Activated CD8-positive, alpha-beta memory T cell treated with anti-CD3 and anti-CD28 coated beads for 1 hour (primary cell): ENCODE data around the gene MPZL3.
A peak's percentile ranks its signal among the peaks of the same experiment; 100 is the strongest.

Experiments used
- DNase-seq, 2 donors: peaks; one replicate each; pipeline ENCODE4 v3.0.0-alpha.2; 2020; ENCODE audit warnings: low read depth in 1 of 2; ENCODE audit errors: extremely low read depth in 1 of 2

Gene MPZL3

GRCh38 chr11:118233377-118233776 lies 18.8 kb downstream of the MPZL3 start:
- DNase-seq: no peak

GRCh38 chr11:118232659-118233058 lies 19.5 kb downstream of the MPZL3 start:
- no peak for DNase-seq

- DNase-seq: no peak
Measured at GRCh38 chr11:118231461-118231860, 20.7 kb downstream of the MPZL3 start.

GRCh38 chr11:118230088-118230487 lies 22.1 kb downstream of the MPZL3 start:
- DNase-seq: no peak

GRCh38 chr11:118229274-118229847 lies 22.8 kb downstream of the MPZL3 start:
- DNase-seq: no peak

- no peak for DNase-seq
Measured at GRCh38 chr11:118227865-118228785, 24.0 kb downstream of the MPZL3 start.

GRCh38 chr11:118226781-118227180 lies 25.4 kb downstream of the MPZL3 start:
- DNase-seq: no peak

GRCh38 chr11:118226296-118226695 lies 25.9 kb downstream of the MPZL3 start:
- DNase-seq: no peak

- peak in 1 of 2 donors; percentile 32 for DNase-seq
Measured at GRCh38 chr11:118224511-118225188, 27.5 kb downstream of the MPZL3 start, which contains the start of gene JAML. Gene JAML, minus strand, starts transcription at chr11:118225011. Its CDS starts 10,145 bp downstream, at chr11:118214866.

GRCh38 chr11:118223992-118224391 lies 28.2 kb downstream of the MPZL3 start:
- no peak for DNase-seq

GRCh38 chr11:118223570-118223969 lies 28.6 kb downstream of the MPZL3 start:
- no peak for DNase-seq

- DNase-seq: no peak
Measured at GRCh38 chr11:118222437-118222836, 29.7 kb downstream of the MPZL3 start.

- no peak for DNase-seq
Measured at GRCh38 chr11:118221419-118221818, 30.7 kb downstream of the MPZL3 start.

- DNase-seq: no peak
Measured at GRCh38 chr11:118219732-118220131, 32.4 kb downstream of the MPZL3 start.

GRCh38 chr11:118219244-118219643 lies 32.9 kb downstream of the MPZL3 start:
- no peak for DNase-seq

GRCh38 chr11:118217575-118217974 lies 34.6 kb downstream of the MPZL3 start:
- DNase-seq: no peak

- DNase-seq: no peak
Measured at GRCh38 chr11:118216621-118217481, 35.3 kb downstream of the MPZL3 start.

GRCh38 chr11:118215765-118216164 lies 36.4 kb downstream of the MPZL3 start:
- no peak for DNase-seq

- DNase-seq: no peak
Measured at GRCh38 chr11:118215262-118215661, 36.9 kb downstream of the MPZL3 start.

- no peak for DNase-seq
Measured at GRCh38 chr11:118214210-118214914, 37.8 kb downstream of the MPZL3 start.
